HG02852 (cell line): ENCODE data around the gene ACAD11.
"Not testable (repeated sequence)": the region's sequence is repeated elsewhere in the genome, so short reads cannot be mapped to it uniquely, and the experiment has no call there.

Experiments used
- ATAC-seq: cut with Tn5 transposase; IDR thresholded peaks from one replicate; pipeline ENCODE4 v1.9.1; 2021; ENCODE audit warnings: mild to moderate bottlenecking, moderate library complexity; ENCODE audit not compliant: unreplicated experiment

The ACAD11 gene

DNA sequence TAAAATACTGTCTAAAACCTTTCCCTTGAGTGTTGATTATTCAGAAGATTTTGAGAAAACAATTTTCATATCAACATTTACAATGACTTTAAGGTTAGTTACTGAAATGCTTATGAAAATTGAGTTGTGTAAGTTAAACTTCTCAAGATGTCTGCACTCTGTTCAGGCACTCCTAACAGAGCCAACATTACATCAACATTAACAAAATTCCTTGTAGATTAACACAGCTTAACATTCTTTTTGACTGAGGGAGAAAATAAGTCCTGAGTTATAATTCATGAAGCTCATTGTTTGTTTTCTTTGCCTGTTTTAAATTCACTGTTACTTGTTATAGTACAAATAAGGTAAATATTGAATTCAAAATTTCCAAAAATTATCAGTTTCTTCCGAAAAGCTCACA lies 53.5 kb downstream of the ACAD11 start:
- no peak for ATAC-seq

DNA sequence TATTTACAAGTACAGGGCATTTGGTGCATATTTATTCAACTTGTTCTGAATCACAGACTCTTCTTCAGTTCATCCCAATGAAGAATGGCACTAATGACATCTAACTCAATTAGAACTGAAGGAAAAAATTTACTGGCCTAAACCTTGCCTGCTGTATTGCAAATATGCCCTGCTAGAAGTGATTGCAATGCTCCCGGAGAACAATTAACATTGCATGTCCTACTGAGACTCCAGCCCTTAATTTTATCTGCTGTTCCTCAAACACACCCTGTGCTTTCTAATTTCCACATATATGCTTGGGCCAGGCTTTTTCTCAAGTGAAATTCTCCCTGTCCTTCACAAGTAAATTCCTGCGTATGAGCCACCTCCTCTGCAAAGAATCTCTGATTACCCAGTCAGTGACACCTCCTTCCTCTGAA lies 54.2 kb downstream of the ACAD11 start:
- ATAC-seq = no peak

DNA sequence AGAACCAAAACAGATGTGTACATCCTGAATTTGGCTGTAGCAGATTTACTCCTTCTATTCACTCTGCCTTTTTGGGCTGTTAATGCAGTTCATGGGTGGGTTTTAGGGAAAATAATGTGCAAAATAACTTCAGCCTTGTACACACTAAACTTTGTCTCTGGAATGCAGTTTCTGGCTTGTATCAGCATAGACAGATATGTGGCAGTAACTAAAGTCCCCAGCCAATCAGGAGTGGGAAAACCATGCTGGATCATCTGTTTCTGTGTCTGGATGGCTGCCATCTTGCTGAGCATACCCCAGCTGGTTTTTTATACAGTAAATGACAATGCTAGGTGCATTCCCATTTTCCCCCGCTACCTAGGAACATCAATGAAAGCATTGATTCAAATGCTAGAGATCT lies 59.0 kb downstream of the ACAD11 start:
- ATAC-seq = not testable (repeated sequence)

DNA sequence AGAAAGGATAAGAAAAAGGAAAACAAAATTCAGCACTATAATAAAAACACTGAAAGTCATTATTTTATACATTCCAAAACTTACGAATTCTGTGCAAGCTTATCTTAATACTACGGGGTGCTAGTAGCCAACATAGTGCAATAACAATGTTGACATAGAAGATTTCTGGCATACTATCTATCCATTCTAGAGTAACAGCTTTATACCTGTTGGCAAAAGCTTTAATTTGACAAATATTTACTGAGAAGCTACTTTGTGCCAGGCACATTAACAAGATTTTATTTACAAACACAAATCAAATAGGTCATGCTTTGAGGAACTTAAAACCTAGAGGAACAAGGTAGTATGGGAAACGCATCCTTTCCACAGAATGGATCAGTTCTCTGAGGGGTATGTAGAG lies 61.4 kb downstream of the ACAD11 start:
- ATAC-seq = no peak

DNA sequence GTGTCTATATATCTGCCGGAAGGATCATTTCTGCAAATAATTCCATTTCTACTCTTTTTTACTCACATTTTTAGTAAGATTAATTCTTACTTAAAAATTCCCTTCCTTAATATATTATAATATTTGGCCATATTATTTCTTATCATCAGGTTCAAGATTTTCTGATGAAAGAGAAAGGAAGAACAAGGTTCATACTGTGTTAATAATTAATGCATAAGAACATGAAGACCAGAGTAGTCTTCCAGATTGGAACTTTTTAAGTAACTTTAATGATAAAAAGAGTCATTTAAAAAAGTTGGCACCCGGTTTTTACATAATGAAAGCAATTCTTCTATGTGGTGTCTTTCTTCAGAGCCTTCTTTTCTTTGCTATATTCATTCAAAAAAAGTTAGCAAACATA lies 61.9 kb downstream of the ACAD11 start:
- no peak for ATAC-seq

DNA sequence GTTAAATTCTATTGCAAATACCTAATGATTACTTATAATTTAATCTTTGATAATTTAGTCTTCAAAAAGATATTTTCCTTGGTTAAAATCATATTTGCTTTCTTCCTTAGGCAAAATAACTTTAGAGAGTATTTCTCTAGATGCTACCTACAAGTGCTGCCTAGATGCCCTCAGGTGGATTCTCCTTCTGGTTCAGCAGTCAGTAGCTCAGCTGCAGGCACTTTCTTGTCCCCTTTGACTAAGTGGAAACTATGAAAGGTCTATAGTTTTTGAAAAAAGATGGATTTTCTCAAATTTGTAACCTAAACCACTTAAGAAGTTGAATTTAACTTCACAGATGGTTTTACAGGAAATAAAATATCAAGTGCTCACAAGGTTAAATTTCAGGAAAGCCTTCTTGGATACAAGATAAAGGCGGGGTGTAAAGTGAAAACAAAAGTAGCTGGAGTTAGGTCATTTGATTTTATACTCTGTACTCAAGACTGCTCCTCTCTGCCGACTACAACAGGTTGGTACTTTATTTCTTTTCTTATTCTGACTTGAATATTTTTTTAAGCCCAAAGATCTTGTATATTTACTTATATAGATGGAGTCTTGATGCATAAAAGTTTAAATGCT lies 62.7 kb downstream of the ACAD11 start, which contains the start of gene ACKR4:
ACKR4 (plus strand) TSS at position 455 of the 618 bp plus-strand sequence. CDS start 3,128 bp downstream, outside the sequence.
- ATAC-seq = no peak

DNA sequence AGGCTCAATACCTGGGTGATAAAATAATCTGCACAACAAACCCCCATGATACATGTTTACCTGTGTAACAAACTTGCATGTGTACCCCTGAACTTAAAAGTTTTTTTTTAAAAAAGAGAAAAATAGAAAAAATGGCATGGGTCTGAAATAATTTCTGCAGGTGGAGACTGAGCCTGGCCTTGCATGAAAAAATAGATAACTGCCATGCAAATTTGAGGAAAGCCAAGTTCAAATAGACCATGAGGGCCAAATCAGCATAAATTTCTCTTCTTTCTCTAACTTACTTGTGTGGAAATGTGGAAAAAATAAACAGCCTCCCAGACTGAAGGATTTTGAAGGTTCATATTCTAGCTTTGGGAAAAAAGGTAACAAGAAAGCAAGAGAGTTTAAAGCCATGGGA lies 63.3 kb downstream of the ACAD11 start:
- ATAC-seq = no peak

DNA sequence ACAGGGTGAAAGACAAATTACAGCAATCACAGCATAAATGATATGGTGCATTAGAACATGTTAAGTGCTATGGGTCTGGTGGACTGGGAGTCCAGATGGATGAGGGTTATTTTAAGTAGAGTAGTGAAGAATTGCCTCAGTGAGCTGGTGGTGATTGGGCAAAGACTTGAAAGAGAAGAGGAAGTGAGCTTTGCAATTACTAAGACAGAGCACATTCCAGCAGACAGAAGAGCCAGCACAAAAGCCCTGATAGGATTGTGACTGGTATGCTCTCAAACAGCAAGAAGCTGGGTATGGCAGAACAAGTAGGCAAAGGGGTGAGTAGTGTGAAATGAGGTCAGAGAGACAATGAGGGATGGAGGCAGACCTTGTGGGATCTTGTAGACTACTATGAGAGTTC lies 64.6 kb downstream of the ACAD11 start:
- no peak for ATAC-seq

DNA sequence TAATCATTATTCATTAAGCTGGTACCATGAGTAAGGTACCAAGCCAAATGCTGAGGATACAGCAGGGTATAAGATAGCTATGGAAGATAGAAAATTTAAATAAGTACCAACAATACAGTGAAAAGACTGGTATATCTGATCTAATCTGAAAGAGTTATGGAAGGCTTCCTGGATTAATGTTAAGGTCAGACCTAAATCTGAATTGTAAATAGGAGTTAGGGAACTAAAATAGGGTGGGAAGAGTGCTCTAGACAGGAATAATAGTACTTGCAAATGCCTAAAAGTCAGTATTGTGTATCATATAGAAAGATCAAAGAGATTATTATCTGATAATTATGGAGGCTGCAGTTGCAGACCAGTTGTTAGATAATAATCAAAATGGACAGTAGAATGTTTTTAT lies 65.1 kb downstream of the ACAD11 start:
- no peak for ATAC-seq

DNA sequence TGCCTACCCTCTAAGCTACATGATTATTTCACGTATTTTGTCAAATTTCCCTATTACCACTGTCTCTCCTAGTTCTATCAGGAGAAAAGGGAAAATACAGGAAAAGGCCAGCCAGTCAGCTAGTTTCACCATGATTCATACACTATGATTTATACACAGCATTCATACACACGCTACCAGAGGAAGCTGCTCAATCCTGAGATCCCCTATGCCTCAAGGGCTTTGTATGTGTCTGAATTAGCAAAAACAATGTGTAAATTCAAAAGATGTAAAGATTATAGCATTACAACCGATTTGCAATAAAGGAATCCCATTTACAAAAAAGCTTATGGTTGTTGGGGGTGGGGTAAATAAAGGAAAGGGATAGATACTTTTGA lies 65.7 kb downstream of the ACAD11 start:
- ATAC-seq = no peak

DNA sequence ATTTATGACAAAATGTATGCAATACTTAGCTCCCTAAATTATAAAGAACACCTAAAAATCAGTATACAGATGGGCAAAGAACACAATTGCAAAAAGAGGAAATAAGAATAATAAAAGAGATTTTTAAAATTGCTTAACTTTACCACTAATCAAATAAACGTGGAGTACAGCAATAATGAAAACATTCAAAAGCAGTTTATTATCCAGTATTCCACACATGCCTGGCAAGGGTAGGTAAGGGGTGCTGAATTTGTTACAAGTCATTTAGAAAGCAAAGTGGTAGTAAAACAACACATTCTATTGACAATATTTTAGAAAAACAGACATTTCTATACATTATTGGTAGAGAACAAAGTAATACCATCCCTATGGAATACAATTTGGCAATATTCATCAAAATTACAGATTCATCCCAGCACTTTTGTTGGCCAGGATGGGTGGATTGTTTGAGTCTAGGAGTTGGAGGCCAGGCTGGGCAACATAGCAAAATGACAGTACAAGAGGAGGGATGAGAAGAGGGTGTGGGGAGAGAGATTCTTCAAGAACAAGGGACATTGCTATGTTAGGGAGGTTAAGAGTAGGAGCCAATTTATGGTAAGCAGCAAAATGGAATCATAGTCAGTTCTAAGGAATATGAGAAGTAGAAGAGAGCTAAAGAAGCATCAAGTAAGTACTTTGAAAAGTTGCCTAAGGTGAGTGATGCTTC lies 66.2 kb downstream of the ACAD11 start:
- ATAC-seq = no peak

DNA sequence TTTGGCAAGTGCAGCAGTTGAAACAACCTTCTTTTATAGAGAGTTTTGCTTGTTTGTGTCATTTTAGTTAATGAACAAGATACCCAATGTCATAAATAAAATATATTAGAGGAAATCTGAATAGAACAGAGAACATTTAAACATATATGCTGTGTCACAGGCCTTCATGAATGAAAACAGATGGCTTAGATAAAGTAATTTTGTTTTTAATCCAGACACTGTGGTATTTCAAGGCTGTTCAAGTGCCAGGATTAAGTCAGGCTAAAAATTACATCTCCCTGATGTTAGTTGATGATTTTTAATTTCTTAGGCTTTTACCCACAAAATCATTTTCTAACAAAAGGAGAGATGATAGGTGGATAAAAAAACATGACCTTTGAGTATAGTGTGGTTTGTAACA lies 67.4 kb downstream of the ACAD11 start:
- no peak for ATAC-seq

DNA sequence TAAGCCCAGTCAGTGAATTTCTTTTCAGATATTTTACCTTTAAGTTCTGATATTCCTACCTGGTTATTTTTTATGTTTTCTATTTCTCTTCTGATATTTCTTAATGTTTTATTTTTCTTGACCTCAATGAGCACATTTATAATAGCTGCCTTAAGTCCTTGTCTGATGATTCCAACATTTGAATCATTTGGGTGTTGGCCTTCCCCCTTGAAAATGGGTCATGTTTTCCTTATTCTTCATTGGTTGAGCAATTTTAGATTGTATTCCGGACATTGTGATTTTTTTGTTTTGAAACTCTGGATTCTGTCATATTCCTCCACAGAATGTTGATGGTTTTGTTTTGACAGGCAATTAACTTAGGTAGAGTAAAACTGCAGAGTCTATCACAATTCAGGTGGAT lies 72.2 kb downstream of the ACAD11 start:
- no peak for ATAC-seq

DNA sequence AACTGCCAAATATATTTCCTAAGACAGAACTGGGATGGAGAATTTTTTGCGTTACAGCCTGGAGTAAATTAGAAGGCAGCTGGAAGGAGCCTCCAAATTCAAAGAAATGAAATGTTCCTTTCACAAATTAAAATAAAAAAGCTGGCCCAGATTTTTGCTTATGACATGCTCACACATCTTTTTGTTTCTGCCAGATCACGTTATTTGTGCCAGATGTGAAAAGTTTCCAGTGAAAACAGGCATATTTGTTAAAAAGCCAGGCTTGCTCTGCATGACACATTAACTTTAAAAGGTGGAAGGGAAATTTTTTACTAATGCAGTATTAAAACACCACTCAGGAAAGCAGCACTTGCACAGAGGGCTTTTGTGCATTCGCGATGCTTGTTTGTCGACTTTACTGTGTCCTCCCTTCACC lies 85.8 kb downstream of the ACAD11 start:
- no peak for ATAC-seq

DNA sequence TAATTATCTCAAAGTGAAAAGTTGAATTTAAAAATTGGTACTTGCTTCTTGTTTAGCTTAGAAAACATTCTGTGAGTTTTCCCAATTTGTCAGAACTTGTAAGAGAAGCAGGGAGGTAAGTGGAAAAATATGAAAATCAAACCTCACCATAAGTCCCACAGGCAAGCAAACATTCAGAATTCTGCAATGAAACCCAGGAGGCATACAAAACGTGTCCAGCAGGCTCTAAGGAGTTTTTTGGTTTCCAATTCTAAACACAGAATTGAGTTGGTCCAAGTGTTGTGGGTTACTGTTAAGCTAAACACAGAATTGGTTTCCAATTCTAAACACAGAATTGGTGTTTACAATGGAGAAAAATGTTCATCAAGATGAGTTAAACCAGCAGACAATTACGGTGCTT lies 89.6 kb downstream of the ACAD11 start:
- no peak for ATAC-seq

DNA sequence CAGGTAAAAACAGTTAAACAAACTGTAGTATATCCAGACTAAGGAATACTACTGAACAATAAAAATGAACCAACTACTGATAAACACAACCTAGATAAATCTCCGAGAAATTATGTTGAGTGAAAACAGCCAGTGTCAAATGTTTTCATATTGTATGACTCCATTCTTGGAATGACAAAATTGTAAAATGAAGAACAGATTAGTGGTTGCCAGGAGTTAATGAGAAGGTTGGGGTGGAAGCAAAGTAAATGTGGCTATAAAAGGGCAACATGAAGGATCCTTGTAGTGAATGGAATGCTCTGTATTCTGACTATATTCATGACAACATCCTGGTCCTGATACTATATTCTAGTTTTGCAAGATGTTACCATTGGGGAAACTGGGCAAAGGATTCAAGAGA lies 90.0 kb downstream of the ACAD11 start:
- ATAC-seq = no peak

DNA sequence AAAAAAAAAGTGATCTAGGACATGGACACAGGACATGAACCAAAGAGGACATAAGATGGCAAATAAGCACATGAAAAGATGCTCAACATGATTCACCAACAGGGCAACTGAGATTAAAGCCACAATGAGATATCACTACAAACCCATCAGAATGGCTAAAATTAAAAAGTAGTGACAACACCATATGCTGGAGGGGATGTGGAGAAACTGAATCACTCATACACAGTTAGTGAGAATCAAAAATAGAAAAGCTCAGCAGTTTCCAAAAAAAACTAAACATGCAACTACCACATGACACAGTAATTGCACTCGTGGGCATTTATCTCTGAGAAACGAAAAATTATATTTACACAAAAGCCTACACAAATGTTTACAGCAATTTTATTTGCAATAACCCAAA lies 90.5 kb downstream of the ACAD11 start:
- no peak for ATAC-seq

DNA sequence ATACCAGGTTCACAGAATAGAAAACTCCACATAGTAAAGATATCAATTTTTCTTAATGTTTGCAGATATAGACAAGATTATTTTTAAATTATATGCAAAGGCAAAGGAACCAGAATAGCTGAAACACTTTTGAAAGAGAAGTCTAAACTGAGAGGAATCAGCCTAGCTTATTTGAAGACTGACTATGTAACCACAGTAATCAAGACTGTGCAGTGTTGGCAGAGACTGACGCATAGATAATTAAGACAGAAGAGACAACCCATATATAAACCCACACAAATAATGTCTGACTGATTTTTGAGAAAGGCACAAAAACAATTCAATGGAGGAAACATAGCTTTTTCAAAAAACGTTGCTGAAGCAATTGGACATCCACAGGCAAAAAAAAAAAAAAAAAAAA lies 91.2 kb downstream of the ACAD11 start:
- ATAC-seq = no peak

DNA sequence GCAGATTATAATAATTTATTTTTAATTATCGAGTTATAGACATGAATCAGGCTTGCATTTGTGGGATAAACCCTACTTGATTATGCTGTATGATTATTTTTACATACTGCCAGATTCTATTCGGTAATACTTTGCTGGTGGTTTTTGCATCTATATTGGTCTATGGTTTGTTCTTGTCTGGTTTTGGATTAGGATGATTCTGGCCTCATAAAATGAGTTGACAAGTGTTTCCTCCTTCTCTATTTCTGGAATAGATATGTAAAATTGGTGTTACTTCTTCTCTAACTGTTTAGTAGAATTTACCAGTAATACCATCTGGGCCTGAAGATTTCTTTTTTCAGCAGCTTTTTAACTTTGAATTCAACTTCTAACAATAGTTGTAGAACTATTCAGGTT lies 95.5 kb downstream of the ACAD11 start:
- ATAC-seq = no peak

DNA sequence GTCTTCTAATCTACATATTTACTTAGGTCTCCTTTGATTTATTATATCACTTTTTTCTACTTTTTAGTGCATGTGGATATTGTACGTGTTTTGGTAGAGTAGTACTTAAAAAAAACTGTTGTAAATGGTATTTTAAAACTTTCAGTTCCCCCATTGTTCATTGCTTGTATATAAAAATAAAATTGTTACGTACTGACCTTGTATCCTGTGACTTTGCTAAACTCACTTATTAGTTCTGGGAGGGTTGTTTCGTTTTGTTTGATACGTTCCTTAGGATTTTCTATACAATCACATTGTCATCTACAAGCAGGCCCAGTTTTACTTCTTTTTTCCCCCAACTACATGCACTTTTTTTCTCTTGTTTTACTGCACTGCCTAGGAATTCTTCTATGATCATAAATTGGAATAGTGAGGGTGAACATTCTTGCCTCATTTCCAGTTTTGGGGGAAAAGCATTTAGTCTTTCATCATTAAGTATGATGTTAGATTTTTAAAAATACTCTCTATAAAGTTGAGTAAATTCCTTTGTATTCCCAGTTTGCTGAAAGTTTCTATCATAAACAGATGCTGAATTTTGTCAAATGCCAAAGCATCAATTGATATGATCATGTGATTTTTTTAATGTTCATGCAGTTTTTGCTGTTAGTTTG lies 96.1 kb downstream of the ACAD11 start:
- no peak for ATAC-seq

DNA sequence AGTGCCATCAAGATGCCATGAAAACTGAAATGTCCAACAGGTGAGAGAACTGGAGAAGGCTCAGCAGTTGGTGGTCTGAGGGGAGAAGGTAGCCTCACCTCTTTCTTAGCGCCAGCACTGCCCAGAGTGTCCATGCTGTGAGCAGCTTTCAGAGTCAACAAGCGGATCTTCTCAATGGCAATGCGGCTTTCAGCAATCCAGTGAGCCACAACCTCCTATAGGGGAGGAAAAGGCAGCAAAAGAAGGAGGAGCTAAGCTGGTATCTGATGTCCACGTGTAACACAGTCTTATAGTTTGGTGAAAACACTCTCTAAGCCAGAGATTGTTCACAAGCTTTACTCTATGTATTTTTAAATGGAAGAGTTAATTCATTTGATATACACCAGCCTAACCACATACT lies 98.6 kb downstream of the ACAD11 start:
- no peak for ATAC-seq

DNA sequence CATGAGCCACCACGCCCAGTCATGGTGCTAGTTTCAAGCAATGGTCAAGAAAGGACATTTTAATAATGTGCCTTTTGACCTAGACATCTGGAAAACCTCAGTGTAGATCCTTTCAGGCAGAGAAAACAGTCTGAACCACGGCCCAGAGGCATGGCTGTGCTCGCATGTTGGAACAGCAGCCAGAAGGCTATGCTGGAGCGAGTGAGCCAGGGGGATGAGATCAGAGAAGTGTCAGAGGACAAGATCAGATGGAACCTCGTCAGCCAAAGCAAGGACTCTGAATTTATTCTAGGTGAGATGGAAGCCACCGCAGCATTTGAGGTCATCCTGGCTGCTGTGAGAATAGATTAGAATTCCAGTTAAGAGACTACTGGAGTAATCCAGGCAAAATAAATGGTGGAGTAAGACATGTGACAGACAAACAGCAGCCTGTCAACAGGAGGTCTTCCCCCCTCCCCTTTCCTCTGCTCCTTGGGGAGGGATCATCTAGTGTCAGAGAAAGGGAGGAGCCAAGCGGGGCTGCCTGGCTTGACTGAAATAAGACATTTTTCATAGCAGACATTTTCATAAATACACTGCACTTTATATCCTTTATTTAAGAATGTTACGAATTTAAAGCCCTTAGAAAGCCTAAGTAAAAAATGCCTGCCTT lies 103.0 kb downstream of the ACAD11 start:
- ATAC-seq = no peak
